GM10248 (cell line): ENCODE measurements around the gene DERA.

Experiments used
- CTCF ChIA-PET: fragments of 300-600 bp; sonication (Branson Sonifier 250); formaldehyde crosslinking; extraction: SDS; loops from one replicate; lab custom pipeline; 2021; ENCODE audit warnings: antibody characterized with exemption; lab: Yijun Ruan, JAX
- POLR2A ChIA-PET: fragments of 350-650 bp; sonication (Branson Sonifier 250); formaldehyde crosslinking; extraction: SDS; loops from one replicate; lab custom pipeline; 2020; ENCODE audit warnings: antibody characterized with exemption; lab: Yijun Ruan, JAX
- DNase-seq: peaks from one replicate; pipeline ENCODE4 v3.0.0; 2012; ENCODE audit errors: extremely low spot score
- TF ChIP-seq, protein P1 (sequence below): IDR thresholded peaks from 2 replicates; pipeline ENCODE4 v1.5.1; 2012; ENCODE audit warnings: mild to moderate bottlenecking, low read depth; ENCODE audit errors: extremely low read depth, missing control alignments, control extremely low read depth

The DERA gene

DNA sequence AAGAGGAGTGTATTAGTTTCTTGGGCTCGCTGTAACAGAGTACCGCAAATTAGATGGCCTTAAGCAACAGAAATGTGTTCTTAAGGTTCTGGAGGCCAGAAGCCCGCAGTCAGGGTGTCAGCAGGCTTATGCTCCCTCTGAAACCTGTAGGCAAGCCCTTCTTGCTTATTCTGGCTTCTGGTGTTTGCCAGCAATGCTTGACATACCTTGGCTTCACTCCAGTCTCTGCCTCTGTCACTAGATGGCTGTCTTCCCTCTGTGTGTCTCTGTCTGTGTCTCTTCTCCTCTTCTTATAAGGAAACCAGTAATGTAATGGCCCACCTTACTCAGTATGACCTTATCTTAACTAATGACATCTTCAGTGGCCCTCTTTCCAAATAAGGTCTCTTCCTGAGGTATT is 85.1 kb downstream of the DERA start:
- ChIA-PET POLR2A (no interaction called here), CTCF (no interaction called here)
- DNase-seq: no peak
- TF ChIP-seq, protein P1, sequence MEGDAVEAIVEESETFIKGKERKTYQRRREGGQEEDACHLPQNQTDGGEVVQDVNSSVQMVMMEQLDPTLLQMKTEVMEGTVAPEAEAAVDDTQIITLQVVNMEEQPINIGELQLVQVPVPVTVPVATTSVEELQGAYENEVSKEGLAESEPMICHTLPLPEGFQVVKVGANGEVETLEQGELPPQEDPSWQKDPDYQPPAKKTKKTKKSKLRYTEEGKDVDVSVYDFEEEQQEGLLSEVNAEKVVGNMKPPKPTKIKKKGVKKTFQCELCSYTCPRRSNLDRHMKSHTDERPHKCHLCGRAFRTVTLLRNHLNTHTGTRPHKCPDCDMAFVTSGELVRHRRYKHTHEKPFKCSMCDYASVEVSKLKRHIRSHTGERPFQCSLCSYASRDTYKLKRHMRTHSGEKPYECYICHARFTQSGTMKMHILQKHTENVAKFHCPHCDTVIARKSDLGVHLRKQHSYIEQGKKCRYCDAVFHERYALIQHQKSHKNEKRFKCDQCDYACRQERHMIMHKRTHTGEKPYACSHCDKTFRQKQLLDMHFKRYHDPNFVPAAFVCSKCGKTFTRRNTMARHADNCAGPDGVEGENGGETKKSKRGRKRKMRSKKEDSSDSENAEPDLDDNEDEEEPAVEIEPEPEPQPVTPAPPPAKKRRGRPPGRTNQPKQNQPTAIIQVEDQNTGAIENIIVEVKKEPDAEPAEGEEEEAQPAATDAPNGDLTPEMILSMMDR: no peak

DNA sequence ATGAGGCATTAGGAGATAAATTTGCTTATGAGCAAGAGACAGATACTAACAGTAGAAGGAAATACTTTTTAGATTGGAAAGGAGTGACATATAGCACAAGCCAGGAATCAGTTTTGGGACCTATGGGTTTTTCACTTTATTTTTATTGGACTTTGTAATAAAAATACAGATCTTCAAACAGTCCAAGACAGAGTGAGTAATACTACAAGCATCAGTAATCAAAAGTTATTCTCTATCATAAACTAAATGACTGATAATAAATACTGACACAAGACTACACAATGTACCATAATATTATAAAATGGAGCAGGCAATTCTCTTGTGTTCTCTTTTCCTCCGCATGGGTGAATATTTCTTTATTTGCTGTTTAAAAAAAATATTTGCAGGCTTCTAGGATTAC is 85.8 kb downstream of the DERA start:
- ChIA-PET POLR2A (no interaction called here), CTCF (interaction anchor here (1.0 kb wide), 1 partner anchor 9 kb away, joined by 3 read pairs; no protein-coding TSS in a partner anchor)
- DNase-seq: no peak
- TF ChIP-seq, protein P1: no peak

DNA sequence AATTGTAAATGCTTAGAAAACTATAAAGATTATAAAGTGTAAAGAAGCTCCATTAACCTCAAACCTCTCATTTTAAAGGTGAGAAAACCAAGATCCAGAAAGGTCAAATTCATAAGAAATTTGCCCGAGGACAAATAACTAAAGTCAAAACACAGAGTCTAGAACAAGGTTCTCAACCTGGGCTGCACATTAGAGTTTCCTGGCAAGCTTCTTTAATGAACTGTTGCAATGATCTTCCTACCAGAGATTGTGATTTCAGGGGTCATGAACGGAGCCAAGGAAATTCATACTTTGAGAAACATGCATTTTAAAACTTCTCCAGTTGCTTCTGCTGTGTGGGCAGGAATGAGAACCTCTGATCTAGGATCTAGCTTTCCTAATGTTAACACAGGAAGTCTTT is 86.8 kb downstream of the DERA start:
- DNase-seq: no peak
- ChIA-PET POLR2A (no interaction called here), CTCF (interaction anchor here (0.9 to 1.4 kb wide), 3 partner anchors 8 to 19 kb away, joined by 3 to 4 read pairs (median 3); no protein-coding TSS in a partner anchor)
- TF ChIP-seq, protein P1: no peak

DNA sequence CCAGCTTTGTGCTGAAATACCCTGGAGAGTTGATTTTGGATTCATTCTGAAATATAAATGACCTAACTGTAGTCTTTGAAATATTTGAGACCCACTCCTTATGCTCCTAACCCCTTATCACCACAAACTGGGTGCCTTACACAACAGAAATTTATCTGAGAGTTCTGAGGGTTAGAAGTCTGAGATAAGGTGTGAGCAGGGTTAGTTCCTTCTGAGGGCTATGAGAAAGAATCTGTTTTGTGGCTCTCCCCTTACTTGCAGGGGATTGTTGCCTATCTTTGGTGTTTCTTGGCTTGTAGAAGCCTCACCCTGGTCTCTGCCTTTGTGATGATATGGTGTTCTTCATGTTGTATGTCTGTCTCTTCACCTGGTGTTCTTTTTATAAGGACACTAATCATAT is 91.7 kb downstream of the DERA start:
- TF ChIP-seq, protein P1: no peak
- POLR2A ChIA-PET: no interaction called here
- no peak for DNase-seq
- CTCF ChIA-PET: no interaction called here

DNA sequence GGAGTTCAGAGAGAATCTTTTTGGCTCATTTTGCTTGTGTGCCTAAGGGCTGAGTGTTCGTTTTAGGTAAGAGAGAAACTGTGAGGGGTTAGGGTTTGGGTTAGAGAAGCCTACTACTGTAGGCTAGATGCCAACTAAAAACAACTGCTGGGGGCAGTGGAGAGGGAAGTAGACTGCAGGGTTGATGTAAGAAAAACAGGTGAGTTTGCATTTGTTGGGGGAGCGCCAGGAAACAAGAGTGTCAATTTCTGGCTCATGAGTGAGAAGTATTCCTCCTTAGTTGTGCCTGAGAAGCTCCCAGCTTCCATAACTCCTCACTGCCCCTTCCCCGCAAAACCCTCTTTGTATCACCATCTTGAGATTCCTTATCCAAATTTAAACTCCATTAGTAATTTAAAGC is 92.3 kb downstream of the DERA start:
- ChIA-PET CTCF (no interaction called here), POLR2A (no interaction called here)
- DNase-seq: no peak
- TF ChIP-seq, protein P1: no peak

DNA sequence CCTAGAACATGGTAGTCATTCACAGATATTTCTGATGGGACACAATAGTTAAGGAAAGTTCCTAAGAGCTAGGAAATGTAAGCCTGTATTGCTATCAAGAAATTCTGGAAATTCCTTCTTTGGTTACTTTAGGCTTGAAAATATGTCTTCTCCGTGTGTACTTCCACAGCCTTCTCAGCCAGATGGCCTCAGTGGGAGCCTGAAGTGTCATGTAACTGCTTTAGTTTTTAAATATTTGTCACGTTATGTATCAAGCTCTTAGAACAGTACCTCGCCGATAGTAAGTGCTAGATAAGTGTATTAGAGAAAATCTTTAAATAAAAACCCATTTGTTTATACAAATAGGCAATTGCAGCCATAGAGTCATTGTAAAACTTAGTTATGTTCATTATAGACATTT is 95.6 kb downstream of the DERA start:
- POLR2A ChIA-PET: no interaction called here
- CTCF ChIA-PET: interaction anchor here (1.5 to 2.6 kb wide), 2 partner anchors 8 to 12 kb away, joined by 3 to 10 read pairs; no protein-coding TSS in a partner anchor

More for the DNA sequence above, 95.6 kb downstream of the DERA start:
- no peak for DNase-seq
- TF ChIP-seq, protein P1: no peak
